Neural crest cell (in vitro differentiated cells): ENCODE measurements around the gene FAP. TPM values are rescaled to one million over a fixed set of nuclear protein-coding genes. Genes with fewer than 3 reads are reported as not detected.

Source experiments
- DNase-seq: peaks from one replicate; pipeline ENCODE4 v3.0.0; 2021; ENCODE audit warnings: low read depth, mixed read lengths, low spot score
- H3K27ac Mint-ChIP-seq: one replicate; pipeline ENCODE4 v1.8.0; 2021; ENCODE audit warnings: mild to moderate bottlenecking, mixed read lengths; ENCODE audit not compliant: unreplicated experiment
- H3K27me3 Mint-ChIP-seq: 2 replicates; pipeline ENCODE4 v1.8.0; 2021; ENCODE audit warnings: low read depth, mild to moderate bottlenecking, mixed read lengths
- H3K36me3 Mint-ChIP-seq: 2 replicates; pipeline ENCODE4 v1.8.0; 2021; ENCODE audit warnings: low read depth, mild to moderate bottlenecking, mixed read lengths
- H3K4me1 Mint-ChIP-seq: 2 replicates; pipeline ENCODE4 v1.8.0; 2021; ENCODE audit warnings: mixed read lengths
- H3K4me3 Mint-ChIP-seq: one replicate; pipeline ENCODE4 v1.8.0; 2021; ENCODE audit warnings: mild to moderate bottlenecking, mixed read lengths
- H3K9me3 Mint-ChIP-seq: 2 replicates; pipeline ENCODE4 v1.8.0; 2021; ENCODE audit warnings: mixed read lengths
- CTCF ChIP-seq: fragments of 200-600 bp; sonication (generic); conservative IDR thresholded peaks from 2 replicates; pipeline ENCODE4 v1.5.0; 2021; ENCODE audit warnings: antibody characterized with exemption, mild to moderate bottlenecking
- total RNA-seq: library from RNA; stranded (reverse); gene quantifications from 2 replicates; pipeline ENCODE4 v1.2.1, GENCODE V29; 2021

The FAP gene
- total RNA-seq, 1 donor from 2014 or later = not detected

DNA sequence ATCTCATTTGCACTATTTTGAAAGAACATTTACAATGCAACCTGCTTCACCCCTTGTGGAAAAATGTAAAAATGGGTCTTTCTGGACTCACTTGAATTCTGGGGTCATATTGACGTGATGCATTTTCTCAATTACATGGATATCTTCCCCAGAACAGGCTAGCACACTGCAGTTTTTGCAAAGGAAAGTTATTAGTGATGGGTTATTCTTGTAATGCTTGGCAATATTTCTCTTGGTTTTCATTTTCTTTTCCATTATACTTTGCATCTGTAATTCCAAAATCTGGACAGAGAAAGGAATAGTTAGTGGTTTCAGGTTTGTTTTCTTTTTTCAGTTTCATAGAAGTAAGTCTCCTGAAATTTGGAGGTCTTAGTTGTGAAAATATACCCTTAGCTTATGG lies 24.8 kb upstream of the FAP start:
- Mint-ChIP-seq H3K36me3 (no peaks in the 10 kb centered on the region), H3K9me3 (peaks cover 3% of the 10 kb centered on the region), H3K27ac (no peak overlapping the region), H3K4me1 (no peaks in the 10 kb centered on the region), H3K4me3 (no peak overlapping the region), H3K27me3 (no peaks in the 10 kb centered on the region)
- no peak for TF ChIP-seq CTCF
- DNase-seq = no peak

GRCh38 chr2:162267496-162267895 lies 24.3 kb upstream of the FAP start:
- DNase-seq = no peak
- H3K4me3 Mint-ChIP-seq = no peak overlapping the region
- no peak overlapping the region for H3K27ac Mint-ChIP-seq
- TF ChIP-seq CTCF = no peak
- no peaks in the 10 kb centered on the region for H3K36me3 Mint-ChIP-seq
- peaks cover 4% of the 10 kb centered on the region for H3K9me3 Mint-ChIP-seq
- H3K4me1 Mint-ChIP-seq = no peaks in the 10 kb centered on the region
- no peaks in the 10 kb centered on the region for H3K27me3 Mint-ChIP-seq

GRCh38 chr2:162266460-162266760 lies 23.2 kb upstream of the FAP start:
- Mint-ChIP-seq H3K4me1 (no peaks in the 10 kb centered on the region), H3K9me3 (peaks cover 4% of the 10 kb centered on the region), H3K27me3 (no peaks in the 10 kb centered on the region), H3K4me3 (no peak overlapping the region), H3K36me3 (no peaks in the 10 kb centered on the region), H3K27ac (no peak overlapping the region)
- TF ChIP-seq CTCF = no peak
- no peak for DNase-seq

DNA sequence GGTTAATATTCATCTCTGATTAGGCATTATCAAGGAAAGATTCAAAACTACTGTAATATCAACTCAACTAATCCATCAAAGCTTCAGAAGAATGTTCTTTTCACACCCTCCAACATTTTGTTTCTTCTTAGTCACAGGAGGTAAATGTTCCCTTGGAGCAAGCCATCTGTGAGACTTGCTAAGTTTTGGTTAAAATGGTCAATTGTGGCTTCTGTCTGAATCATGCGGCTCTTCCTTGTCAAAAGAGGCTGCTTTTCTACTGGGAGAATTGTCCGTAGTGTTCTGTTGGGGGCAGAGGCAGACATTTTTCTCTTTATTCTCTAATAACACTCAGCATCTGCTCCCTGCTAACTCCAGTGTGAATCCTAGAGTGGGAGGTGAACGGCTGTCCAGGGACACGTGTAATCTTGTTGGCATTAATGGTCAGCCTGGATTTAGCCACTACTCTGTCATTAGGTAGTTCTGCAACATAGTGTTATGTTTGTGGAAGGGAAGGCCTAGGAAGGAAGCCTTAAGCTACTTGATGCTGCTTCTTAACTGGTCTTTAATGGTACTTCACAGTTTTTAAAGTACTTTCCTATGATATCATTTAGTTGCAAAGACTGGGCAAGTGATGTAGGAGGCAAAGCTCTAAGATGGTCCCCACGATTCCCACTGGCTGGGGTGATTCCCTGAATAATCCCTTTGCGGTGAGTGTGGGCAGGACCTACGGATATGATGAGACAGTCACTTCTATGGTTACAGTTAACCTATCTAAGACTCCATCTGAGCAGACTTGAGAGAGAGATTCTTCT lies 22.6 kb upstream of the FAP start:
- no peak for DNase-seq
- H3K4me1 Mint-ChIP-seq = no peaks in the 10 kb centered on the region
- no peak overlapping the region for H3K4me3 Mint-ChIP-seq
- TF ChIP-seq CTCF = no peak
- H3K27ac Mint-ChIP-seq = no peak overlapping the region
- no peaks in the 10 kb centered on the region for H3K27me3 Mint-ChIP-seq
- peaks cover 4% of the 10 kb centered on the region for H3K9me3 Mint-ChIP-seq
- no peaks in the 10 kb centered on the region for H3K36me3 Mint-ChIP-seq

DNA sequence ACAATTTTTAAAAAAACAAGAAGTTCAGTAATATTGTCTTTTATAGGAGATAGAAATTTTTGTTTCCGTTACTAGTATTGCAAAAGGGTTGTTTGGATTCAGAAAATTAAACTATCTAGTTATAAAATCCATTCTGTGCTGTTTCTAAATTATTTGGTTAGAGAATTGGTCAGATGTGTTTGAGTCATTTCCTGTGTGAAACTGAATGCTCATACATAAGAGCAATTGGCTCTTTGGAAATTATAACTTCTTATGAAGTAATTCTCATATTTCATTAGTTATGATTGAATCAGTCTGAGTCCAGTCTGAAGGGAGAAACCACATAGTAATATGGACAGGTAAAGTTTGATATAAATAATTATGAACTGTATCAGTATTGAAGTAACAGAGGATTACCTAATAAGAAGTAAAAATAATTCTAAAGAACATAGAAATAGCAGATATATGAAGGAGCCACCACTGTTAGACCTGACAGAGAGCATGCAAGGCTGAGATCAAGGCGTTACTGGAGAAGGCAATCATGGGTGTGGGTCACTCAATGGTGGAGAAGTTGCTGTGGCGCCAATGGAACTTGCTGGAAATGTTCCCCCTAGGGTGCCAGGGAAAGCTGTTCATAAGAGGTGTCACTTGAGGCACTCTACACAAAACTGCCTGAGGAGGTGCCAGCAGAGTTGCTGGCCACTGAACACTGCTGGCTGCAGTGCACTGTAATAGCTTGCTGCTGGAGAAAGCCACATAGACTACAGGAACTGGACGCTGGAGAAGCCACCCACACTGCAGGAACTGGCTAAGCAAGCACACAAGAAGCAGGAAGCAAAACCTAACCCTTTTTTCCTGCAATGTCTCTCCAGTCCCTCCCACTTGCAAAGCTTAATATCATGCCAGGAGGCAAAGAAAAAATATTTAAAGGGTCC lies 18.0 kb upstream of the FAP start:
- no peak for DNase-seq
- Mint-ChIP-seq H3K27me3 (no peaks in the 10 kb centered on the region), H3K4me3 (no peak overlapping the region), H3K9me3 (peaks cover 4% of the 10 kb centered on the region), H3K4me1 (no peaks in the 10 kb centered on the region), H3K27ac (no peak overlapping the region), H3K36me3 (no peaks in the 10 kb centered on the region)
- no peak for TF ChIP-seq CTCF
